Stimulated activated CD4-positive, alpha-beta T cell treated with anti-CD3 and anti-CD28 coated beads, TNF-alpha, amount 100 ng/mL, for 24 hours (primary cell): ENCODE measurements around the gene BMPER.

Source experiments
- DNase-seq, 3 experiments: peaks; one replicate each; pipeline ENCODE4 v3.0.0-alpha.2; 2020; ENCODE audit warnings: low read depth in 3 of 3

The BMPER gene

GRCh38 chr7:34026481-34027190 lies 121.3 kb downstream of the BMPER start:
- no peak for DNase-seq

- DNase-seq: no peak
These were observed 125.8 kb downstream of the BMPER start for GRCh38 chr7:34031156-34031555.

- no peak for DNase-seq
These were observed 129.4 kb downstream of the BMPER start for GRCh38 chr7:34034728-34035127.

- no peak for DNase-seq
These were observed 130.9 kb downstream of the BMPER start for GRCh38 chr7:34036051-34036920.

- DNase-seq: no peak
These were observed 131.8 kb downstream of the BMPER start for GRCh38 chr7:34036972-34037792.

- no peak for DNase-seq
These were observed 133.6 kb downstream of the BMPER start for GRCh38 chr7:34038816-34039470.

GRCh38 chr7:34041707-34042106 lies 136.4 kb downstream of the BMPER start:
- no peak for DNase-seq

DNA sequence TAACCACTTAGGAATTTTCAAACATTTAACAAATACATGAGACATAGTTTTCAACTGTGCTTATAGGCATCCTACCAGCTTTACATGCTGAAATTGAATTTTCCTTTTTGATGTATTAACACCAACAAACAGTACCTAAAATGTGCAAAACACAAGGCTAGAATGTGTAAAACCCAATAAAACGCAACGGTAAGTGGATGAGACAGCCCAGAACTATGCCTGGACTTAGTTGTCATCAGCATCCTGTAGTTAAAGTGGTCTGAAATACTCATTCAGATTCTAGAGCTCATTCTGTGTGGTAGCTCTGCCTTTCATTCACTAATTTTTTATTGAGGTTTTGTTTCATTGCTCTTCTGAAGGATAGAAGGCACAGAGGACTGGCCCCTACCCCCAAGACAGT lies 137.1 kb downstream of the BMPER start:
- no peak for DNase-seq

DNA sequence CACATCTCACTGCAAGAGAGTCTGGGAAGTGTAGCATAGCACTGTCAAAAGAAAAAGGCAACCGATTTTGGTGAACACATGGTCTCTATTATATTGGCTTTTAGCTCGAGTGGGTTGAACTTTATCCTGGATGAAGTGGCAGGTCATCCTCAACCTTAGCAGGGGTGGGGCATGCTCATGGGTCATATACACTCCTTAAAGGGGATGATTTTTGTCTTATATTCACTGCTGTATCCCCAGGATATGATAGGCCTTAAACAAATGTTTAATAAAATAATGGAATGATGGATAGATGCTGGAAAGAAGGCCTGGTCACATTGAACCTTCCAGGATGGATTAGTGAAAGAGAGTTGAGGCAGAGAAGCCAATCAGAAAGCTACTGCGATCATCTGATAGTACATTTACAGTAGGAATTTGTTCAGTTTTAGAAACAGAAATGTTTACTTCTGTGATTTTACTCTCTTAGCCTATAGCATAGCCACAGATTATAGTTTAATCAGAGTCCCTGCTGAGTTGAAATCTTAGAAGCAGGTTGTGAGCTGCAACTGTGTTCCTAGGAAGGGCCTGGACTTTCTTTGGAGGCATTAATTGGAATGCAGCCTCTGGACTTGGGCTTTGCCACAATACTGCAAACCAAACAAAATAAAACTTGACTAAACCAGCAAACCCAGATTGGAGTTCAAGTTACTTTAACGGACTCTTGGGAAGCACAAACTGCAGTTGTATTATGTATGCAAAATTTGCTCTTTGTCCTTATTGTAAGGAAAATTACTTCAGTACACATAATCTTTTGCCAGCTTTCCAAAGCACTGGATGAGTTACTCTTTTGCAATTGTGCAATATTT lies 138.3 kb downstream of the BMPER start:
- DNase-seq: no peak

GRCh38 chr7:34044306-34044643 lies 138.9 kb downstream of the BMPER start:
- no peak for DNase-seq

DNA sequence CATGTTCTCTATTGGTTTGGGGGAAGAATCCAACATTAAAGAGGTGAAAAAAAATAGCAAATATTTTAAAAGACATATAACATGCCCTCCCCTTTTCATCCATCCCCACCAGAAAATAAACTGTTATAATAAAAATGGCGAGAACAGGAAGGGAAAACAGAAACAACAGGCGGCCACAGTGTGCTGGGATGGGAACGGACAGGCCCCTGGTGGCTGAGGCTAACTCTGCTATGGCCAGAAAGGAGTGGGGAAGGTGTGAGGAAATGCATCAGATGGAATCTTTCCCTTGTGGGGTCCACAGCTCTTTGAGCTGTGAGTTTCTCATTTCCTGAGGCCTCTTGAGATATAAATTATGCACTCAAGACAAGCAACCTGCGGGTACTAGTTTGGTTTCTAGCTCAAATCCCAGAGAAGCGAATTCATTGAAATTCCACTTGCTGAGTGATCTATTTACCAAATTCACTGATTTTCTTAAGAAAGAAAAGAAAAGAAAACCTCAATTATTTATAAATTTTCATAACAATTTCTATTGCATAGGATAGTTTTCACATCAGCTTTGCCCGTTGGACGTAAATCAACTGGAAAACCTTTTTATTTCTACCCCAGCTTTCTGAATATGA lies 139.5 kb downstream of the BMPER start:
- DNase-seq: no peak

DNA sequence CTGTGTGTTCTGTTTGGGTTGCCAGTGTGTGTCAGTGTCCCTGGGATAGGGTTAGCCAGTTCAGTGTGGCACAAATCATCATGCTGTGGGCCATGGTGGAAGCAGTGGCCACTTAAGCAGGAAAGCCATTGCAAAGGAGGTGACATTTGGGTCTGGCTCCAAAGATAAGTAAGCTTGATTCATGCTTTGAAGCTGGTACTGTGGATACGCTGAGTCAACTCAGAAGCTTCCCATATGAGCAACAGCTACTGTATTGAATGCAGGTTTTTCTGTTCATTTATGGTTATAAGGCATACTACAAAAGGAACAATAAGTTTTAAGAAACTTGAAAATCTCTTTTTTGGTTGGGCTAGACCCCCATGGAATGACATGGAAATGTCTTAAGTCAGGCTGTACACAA lies 143.1 kb downstream of the BMPER start:
- DNase-seq: no peak

- no peak for DNase-seq
These were observed 148.7 kb downstream of the BMPER start for GRCh38 chr7:34054075-34054474.

DNA sequence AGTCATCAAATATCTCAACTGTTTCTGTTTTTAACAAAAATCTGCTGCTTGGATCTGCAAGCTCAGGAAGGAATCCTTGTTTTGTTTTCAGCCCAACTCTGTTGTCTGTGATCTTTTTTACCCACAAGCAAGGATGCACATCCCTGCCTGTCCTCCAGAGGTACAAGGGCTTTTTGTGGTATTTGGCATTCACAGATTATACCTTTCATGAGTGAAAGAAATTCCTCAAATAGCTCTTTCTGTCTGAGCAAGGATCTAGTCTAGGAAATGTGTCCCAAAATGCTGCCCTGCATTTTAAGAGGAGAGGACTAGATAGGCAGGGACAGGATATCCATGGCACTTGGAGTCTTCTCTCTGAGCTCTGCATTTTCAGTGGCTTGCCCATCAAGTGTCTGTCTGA lies 151.8 kb downstream of the BMPER start:
- no peak for DNase-seq

GRCh38 chr7:34057956-34058355 lies 152.6 kb downstream of the BMPER start:
- no peak for DNase-seq

DNA sequence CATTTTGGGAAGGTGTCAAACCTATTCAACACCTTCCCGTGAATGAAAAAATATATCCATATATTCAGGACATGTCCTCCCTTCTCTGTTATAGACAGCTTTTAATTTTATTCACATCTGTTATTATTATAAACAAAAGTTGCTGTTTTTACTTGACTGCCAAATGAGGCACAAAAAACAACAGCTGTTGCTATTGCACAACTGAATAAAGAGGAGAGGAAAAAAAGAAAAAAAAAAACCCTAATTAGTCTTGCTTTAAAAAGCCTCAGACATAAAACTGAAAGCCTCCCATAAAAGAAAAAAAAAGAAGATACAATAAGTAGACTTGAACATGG lies 153.4 kb downstream of the BMPER start:
- DNase-seq: no peak

GRCh38 chr7:34059136-34059828 lies 153.9 kb downstream of the BMPER start:
- no peak for DNase-seq

- DNase-seq: no peak
These were observed 155.0 kb downstream of the BMPER start for GRCh38 chr7:34060196-34060947.

DNA sequence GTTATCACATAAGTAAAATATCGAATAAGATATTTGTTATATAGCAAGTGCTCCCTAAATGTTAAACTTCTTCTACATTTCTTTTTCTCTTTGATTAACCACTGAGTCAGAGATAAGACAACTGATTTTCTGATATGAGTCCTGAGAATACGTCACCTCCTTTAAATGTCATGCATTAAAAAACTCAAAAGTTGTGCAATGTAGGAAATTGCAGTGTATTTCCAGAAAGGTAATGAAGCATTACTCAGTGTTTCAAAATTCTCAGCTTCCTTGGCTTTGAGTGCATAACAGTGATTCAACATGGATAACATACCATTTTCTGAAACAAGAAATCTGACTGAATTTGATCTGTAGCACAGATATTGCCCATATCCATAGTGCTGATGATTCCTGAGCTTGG lies 155.8 kb downstream of the BMPER start:
- no peak for DNase-seq
